Measurements from ENCODE around the gene ITFG1.
A peak's percentile ranks its signal among the peaks of the same experiment; 100 is the strongest.

ITFG1 gene

DNA sequence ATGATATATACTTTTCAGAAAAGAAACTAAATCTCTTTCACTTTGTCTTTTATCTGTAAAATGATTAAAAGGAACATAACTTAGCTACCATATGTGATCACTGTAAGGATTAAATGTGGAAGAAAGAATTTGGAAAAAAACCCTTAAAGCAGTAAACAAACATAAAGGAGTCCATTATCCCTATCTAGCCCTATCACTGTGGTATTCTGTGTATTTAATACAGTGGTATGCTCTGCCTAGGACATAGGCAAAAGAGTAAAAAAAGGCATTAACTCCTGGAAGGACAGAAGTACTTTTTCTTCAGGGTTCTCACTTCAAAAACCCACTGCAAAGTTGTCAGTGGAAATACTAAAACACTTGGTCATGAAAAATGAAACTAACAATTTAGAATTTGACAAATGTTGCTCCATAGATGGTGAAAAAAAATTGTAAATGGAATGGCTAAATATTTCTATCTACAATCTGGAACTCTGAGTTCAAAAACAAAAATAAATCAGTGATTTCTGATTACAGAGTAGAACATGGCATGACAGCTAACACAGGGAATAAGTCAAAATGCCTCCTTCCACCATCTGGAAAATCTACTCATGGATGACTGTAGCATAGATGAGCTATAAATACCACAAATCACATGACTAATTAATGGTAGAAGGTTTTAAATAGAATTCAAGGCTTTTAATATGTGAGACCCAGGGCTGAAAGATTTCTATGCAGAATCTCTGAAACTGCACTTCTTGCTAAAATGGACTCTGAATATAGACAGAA lies 140.1 kb downstream of the ITFG1 start:
- DNase-seq, result no peak

DNA sequence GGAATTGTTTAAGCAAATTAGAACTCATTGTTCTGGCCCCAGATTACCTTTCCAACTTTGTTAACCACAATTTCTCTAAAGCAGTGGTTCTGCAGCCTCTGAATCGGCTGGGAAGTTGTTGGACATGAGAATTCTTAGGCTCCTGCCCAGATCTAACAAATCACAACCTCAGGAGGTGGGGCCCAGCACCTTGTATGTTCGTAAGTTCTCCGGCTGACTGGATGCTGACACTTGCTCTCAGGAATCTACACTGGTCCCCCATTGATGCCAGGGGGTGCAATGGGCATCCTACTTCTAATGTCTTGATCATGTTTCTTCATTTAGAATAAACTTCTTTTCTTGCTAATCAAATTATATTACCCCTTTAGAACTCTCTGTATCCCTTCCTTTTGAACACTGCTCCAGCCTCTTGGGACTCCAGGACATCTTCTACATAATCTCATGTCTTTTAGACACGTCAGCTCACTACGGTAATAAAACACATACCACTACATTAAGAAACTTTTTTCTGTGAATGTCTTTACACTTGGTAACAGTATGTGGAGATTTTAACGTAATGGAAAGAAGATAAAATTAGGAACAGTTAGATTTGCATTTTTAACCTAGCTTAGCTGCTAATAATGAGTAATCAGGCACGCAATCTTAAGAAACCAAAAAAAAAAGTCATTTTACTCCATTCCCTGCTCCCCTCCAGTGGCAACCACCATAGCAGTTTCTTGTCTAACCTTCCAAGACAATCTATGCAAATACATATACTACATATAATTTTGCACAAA lies 143.2 kb downstream of the ITFG1 start:
- DNase-seq, result no peak

DNA sequence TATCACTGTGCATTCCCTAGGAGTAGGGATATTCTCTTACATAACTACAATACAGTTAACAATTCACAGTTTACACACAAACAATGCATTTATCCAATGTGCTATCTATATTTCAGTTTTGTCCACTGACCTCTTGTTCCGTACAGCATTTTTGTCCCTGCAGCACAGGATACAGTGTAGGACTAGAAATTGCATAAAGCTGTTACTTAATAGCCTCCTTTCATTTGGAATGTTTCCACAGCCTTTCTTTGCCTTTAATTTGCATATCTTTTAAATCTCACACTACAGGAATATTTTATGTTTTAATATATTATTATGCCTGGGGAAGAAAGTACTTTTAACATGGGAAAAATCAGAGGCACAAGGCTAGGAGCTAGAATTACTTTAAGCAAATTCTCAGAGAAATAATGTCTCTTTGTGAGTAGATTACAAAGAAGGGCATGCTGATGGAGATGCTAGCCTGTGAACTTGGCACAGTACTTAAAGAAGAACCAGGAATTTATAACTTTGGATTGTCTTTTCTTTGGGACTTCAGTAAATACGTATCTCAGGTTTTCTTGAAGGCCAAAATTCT lies 144.3 kb downstream of the ITFG1 start:
- no peak for DNase-seq

DNA sequence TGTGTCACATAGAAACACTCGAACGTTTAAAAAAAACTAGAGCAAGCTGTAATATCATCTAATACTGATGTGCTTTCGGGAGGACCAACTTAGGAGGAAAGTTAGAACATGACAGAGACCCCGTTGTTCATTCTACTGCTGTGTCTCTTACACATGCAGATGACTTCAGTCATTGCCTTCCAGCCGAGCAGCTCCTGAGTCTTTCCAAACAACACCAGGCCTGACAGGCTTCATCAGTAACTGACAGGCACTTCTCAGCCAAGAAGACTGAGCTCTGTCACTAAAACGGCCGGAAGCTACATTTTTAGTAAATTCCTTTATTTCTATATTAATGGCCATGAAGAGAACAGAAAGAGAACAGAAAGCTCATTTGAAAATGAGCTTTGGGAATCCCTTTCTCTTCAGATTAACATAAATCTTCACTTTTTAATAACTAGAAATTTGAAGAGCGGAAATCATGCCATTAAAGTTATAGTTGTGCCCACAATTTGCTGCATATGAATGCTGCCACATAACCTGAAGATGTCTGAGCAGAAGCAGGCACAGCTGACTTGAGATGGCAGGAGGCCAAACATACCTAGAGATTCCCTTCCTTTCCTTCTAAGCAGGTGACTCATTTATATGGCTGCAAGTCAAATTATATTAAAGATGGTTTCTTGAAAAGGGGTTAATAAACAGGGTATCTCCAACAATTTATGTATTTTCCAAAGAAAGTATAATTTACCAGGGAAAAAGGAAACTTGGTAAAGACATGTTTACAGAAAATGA lies 148.9 kb downstream of the ITFG1 start:
- no peak for DNase-seq

DNA sequence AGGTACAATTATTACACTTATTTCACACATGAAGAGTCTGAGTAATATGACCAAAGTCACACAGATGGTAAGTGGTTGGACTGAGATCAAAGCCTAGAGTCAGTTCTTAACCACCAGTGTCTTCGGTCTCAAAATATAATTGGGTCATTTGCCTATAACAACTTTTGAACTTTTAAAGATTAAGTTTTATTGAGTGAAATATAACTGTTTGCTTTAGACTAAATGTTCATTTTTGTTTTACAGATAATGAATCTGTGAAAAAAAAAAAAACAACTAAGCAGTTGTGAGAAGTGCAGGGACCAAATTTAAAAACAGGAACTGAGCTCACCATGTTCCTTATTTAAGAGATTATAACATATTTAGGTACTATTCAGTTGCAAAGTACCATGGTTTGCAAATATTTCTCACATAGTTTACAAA lies 150.1 kb downstream of the ITFG1 start:
- DNase-seq, result no peak

DNA sequence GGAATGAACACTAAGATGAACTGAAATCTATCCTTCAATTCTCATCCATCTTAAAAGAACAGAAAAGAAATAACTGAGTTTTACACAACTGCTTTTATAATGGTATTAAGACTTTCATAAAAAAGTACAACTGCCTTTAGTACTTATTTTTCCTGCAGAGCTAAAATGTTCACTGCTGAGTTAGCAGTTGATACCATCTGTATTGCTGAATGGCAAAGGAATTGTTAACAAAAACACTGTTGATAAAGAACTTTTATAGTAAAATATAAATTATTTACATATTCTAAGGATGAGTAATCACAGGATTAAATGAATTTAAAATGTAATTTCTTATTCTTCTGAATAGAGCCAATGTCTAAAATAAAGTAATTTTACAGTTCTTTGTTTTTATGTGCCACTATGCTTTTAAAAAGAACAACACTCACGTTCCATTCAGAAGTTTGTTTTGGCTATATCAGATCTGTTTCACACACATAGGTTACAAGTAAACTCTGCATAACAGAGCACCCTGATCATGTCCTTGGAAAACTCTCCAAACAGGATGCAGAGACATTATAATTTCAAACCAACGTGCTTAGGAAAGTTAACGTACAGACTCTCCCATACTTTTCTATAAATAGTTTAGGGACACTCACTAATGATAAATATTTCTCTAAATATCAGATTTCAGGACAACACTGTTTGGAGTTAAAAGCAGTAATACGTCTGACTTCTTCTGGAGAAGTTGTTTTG lies 151.1 kb downstream of the ITFG1 start:
- DNase-seq, result no peak

DNA sequence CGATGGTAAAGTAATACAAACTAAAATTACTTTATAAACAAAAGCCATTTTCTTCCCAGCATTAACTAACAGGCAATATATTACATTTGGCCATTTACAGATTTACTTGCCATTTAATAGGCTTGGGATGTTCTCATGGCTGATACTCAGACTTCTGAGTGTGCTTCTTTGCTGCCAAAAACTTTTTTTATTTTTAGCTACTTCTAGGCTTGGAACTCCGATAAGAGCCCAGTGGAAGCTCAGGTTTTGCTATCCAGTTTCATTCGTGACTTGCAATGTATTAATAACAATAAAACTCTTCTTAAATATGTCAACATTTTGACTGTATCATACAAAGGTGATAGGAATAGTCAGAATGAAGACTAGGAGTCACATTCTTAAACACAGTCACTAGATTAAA lies 152.3 kb downstream of the ITFG1 start:
- DNase-seq, result no peak

DNA sequence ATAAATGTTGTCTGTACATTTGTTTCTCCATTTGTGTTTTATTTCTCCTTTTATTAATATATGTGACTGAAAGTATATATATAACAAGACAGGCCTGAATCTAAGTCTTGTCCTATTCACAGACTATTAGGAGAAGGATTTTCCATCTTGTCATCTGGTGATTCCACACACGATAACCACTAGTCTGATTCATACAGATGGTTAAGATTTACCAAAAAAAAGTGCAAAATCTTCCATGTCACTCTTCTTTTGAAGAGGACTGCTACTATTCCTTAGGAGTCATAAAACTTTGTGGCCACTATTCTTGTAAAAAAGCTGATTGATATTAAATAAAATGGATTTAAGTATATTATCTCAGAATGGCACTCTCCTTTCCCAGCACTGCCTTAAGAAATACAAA lies 156.3 kb downstream of the ITFG1 start:
- DNase-seq, result no peak

DNA sequence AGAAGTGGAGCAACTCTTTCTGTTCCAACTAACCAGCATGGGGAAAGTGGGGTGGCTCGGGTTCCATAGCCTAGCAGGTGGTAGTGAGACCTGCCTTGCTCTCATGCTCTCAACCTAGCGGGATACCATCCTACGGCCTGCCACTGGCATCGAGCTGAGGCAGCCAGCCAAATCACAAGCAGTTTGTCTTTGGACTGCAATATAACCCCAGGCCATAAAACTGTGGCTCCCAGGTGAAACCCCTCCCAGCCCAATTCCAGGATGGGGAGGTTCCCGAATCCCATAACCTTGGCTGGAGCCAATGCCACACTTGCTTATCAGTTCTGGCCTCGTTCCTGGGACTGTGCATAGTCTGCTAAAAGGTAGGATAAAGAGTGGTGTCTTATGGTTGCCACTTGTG lies 161.3 kb downstream of the ITFG1 start:
- DNase-seq, result no peak

DNA sequence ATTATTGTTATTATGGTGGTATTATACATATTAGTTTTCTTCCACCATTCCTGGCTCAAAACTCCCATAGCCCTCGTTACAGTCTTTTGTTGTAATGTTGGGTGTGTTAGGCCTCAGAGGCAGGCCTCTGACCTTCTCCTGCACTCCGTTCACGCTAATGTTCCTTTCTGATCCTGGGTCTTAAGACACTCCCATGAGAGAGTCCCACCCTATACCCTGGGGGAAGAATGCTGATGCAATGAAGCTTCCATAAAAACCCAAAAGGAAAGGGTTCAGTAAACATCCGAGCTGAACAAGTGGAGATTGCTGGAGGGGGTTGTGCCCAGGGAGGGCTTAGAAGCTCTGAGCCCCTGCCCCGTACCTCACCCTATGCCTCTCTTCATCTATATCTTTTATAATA lies 175.9 kb downstream of the ITFG1 start:
- DNase-seq, result no peak

DNA sequence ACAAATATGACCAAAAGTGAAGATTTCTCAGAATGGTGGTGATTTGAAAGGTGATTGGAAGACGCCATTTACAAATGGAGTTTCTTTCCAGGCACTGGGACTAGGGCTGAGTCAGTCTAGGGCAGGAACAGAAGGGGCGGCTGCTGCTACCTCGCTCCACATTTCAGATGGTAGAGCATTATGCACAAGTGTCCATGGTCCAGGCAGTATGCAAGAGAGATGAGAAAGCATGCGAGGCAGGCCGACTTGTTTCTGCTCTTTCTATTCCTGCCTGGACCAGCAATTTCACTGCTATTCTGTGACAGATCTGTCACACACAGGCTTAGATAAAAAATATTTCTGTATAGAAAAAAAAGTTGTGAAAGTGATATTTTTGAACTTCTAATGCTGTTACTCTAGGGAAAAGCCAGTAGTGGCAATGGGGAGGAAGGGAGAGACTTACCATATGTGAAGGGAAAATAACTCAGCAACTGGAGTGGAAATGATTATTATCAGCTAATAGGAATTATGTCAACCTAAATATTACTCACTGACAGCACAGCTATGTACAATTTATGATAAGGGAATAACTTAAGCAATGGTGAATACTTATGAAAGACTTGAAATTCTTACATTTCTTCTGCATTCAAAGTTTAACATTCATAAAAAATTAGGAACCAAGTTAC lies 182.4 kb downstream of the ITFG1 start:
- no peak for DNase-seq

DNA sequence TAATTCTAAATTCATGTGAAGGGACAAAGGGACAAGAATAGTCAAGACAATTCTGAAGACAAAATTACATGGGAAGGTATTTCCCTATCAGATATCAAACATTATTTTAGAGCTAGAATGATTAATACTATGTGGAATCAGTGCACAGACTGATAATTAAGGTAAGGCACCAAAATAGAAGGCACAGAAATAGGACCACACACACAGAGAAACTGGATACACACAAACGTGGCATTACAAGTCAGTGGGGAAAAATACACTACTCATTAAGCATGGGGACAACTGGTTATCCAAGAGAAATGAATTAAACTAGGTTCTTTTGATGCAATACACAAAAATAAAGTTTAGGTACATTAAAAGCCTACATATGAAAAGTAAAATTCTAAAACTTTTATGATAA lies 184.3 kb downstream of the ITFG1 start:
- no peak for DNase-seq

DNA sequence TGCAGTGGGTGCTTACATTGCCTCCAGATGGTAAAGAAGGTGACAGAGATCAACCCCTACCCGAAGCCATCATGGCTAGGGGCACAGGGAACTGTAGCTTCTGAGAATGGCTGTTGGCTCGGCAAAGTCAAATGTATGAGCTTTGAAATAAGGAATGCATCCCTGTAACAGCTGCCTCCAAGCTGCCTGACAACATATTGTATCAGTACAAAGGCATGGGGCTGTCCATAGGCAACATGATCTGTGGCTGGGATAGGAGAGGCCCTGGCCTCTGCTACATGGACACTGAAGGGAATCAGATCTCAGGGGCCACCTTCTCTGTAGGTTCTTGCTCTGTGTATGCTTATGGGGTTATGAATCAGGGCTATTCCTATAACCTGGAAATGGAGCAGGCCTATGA lies 197.9 kb downstream of the ITFG1 start:
- no peak for DNase-seq

DNA sequence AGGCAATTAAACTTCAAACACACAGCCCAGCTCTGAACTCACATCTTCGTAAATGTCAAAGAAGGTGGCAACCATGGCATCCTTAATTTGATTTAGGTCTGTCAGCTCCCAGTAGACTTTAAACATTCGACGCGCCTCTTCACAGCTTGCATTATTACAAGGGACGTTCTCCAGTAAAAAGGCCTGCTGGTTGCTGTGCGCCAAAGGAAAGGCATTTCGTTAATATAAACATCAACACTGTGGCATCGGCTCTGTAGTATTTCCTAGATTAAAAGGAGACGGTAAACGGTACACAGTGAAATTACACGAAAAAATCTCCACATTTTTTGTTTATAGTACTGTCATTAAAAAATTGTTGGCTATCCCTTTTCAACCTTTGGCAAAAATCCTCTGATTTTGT lies 200.4 kb downstream of the ITFG1 start:
- DNase-seq, result no peak

DNA sequence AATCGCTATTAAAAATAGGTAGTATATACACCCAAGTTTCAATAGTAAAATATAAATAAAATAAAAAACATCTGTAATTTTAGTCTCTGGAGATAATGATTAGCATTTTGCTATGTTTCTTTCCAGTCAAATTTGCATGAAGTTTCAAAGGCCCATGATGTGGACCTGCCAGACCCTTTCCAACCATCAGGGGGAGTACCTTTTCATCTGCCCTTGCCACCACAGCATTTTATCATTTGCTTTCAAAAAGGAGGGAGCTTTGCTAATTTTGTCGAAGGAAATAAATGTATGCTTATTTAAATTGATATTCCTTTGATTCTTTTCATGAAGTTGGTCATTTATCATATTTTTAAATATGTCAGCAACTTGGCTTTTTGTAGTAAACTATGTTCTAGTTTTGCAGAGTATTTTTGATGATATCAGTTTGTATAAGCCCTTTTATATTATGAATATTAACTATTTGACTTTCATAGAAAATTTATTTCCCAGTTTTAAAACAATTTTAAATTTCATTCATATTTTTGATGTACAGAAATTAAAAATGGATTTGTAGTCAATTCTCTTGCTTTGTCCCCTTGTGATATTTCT lies 201.9 kb downstream of the ITFG1 start:
- peak; percentile 11 for DNase-seq

DNA sequence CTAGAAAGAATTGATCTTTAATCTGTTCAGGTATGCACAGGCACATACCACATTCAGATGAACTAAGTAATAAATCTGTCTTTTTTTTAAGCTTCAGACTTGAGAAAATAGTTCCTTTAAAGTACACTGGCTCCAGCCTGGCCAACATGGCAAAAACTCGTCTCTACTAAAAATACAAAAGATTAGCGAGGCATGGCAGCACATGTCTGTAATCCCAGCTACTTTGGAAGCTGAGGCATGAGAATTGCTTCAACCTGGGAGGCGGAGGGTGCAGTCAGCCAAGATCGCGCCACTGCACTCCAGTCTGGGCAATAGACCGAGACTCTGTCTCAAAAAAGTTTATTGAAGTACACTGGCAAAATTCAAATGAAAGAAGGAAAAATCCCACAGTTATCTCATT lies 206.1 kb downstream of the ITFG1 start:
- no peak for DNase-seq

DNA sequence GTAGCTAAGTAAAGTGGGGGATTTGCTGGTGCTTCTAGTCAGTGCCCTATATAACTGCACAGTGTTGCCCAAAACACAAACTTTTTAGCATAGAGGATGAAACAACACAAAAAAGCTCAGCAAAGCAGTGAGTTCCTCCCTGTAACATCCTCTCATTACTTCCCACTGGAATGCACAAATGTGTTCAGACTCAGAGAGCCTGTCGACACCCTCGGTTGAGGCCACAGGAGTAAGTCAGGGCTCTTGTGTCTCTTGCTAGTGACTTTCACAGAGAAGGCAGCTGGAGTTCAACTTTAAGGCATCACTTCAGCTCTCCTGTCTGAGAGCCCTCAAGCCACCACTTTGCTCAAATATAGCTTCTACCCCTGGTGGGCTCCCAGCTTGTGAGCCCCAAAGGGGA lies 209.9 kb downstream of the ITFG1 start:
- no peak for DNase-seq

DNA sequence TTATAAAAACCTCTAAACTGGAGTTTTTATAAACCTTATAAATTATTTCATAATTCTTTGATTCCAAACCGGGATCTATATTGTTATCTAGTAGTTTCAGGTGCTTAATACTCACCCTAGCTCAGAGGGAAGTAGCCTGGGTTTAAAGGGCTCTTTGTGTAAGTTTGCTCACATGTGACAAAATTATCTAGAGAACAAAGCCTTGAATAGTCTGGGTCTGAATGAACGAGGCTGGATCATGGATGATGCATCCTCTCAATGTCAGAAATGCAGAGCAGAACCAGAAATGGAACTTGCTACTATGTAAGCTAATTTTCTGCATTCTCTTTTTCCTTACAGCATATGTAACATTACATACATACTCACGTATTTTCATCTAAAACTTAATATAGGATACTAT lies 213.2 kb downstream of the ITFG1 start:
- DNase-seq, result no peak

DNA sequence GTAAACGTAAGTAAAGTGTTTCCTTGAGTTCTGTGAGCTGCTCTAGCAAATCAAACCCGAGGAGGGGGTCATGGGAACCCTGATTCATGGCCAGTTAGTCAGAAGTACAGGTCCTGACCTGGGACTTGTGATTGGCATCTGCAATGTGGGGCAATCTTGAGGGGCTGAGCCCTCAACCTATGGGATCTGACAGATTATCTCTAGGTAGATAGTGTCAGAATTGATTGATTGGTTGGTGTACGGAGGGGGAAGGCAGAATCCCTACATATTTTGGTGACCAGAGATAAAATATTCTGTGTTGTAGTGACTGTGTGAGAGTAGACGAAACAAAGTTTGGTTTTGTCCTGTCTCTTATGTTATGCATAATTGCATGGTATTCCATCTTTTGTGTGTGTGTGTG lies 216.7 kb downstream of the ITFG1 start:
- DNase-seq, result no peak

DNA sequence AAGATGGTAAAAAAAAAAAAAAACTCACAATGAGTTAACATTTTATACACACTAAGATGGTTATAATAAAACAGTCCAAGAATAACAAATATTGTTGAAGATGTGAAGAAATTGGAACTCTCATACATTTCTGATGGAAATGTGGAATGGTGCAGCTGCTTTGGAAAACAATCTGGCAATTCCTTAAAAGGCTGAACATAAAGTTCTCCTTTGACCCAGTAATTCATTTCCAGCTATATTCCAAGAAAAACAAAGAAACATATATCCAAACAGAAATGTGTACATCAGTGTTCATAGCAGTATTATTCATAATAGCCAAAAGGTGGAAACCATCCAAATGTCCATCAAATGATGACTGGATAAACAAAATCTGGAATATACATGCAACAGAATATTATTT lies 219.8 kb downstream of the ITFG1 start:
- DNase-seq, result no peak

DNA sequence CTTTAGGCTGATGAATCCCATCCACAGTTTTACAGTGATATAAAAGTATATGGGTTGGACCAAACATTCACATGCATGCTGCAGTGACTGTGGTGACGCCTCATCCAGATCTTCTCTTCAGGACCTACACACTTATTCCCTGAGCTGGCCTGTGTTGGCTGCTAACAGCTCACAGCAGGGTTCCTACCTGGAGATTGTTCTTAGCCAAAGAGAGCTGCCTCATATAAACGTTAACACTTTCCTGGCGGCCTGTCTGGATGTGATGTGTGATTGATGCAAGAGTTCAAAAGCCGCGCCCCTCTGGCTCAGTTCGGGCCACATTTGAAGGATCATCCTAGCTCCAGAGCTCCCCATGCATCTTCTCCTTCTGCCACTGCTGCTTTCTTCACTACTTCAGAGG lies 224.1 kb downstream of the ITFG1 start:
- no peak for DNase-seq

DNA sequence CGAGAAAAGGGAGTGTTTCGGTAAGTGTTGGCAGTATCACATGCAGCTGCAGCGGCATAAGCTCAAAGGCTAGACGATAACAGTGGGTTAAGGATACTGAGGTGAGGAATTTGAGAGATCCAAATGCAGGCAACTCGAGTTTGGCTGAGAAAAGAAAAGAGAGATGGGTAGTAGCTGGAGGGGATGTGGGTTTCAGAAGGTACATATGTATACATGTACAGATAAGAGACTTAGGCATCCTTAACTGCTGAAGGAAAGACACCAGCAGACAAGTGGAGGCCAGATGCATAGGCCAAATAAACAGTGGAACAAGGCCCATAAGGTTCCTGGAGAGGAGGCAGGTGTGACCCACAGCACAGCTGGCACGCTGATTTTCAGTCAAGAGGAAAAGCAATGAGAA lies 230.6 kb downstream of the ITFG1 start:
- DNase-seq, result no peak
